ENCODE data around the gene TMEM184B.

TMEM184B gene

DNA sequence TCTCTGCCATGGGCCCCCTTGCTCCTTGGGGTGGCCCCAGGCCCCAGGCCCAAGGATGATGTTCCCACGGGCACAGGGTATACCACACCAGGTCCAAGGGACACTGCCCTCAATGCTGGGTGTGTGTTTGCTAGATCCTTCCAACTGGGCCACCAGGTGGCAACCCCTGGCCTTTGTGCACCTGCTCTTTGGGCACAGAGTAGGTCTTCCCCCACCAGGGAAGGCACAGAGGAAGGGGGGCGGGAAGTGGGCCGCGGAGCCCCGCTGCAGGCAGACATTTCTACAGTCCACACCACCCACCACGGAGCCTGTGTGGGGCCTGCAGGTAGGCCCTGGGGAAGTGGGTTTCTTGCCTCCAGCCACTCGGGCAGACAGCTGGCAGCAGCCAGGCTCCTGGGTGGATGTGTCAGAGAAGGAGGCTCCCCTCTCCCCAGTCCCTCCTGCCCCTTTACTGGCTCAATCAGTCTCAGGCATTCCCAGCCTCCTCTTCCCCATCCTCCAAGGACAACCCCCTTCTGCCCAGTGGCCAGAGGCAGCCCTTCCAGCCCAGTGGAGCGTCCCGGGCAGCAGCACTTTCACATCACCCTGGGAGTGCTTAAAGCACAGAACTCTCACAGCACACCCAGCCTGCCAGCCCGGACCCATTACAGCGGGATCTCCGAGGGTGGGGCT lies 49.4 kb downstream of the TMEM184B start:
- H3K4me3 ChIP-seq (ENCODE audit: low read length): no peak overlapping the region

DNA sequence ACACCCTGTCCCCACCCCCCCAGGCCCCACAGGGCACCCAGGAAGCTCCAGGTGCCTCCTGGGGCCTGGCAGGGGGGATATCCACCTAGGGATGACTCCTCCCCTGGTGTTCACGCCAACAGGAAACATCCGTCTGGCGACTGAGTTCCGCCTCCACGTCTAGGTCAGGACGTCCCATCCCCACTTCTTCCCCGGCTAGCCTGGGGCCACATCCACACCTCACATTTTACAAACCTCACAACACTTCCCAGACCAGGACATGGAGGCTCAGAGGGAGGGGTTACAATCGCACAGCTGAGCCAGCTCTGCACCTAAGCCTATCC lies 50.1 kb downstream of the TMEM184B start:
- no peak for TF ChIP-seq ZNF274 (IDR thresholded peaks at IDR 0.05; ENCODE audit: low read depth, low read length)
- H3K4me3 ChIP-seq (ENCODE audit: low read length): no peak overlapping the region

More for the DNA sequence above, 49.4 kb downstream of the TMEM184B start:
- TF ChIP-seq ZNF274 (IDR thresholded peaks at IDR 0.05; ENCODE audit: low read depth, low read length): no peak

DNA sequence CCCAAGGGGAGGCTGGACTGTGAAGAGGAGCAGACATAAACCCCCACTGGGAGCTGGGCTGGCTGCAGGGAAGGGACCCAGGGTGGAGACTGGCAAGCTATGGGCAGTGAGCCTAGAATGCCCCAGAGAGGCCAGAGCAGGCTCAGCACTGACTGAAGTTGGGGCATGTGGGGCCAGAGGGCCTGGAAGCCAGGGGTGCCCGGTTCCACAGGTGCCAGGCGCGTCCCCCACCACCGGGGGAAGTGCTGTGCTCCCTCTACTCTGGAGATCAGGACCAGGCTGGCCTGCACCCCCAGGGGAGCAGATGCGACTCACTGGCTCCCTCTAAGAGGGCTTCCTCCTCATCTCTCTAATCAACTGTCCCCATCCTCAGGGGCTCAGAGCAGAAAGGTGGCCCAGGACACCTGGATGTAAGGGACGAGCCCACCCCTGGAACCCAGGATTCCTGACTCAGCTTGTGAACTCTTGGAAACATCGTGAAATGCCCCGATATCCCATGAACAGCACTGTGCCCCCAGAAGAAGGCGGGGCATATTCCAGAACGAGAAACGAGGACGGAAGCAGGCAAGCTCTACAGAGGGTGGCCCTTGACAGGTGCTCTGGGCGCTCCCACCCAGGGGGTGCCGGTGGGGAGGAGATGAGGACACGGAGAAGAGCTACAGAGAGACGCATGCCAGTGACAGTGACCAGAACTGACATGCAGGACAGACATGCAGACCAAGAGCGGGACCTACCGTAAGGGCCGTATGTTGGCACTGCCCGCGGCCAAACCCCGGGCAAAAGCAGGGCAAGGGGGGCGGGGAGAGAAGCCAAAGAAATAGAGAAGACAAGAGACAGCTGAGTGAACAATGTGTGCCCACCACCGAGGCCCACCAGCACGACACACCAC lies 50.7 kb downstream of the TMEM184B start:
- TF ChIP-seq ZNF274 (IDR thresholded peaks at IDR 0.05; ENCODE audit: low read depth, low read length): no peak
- H3K4me3 ChIP-seq (ENCODE audit: low read length): no peak overlapping the region

DNA sequence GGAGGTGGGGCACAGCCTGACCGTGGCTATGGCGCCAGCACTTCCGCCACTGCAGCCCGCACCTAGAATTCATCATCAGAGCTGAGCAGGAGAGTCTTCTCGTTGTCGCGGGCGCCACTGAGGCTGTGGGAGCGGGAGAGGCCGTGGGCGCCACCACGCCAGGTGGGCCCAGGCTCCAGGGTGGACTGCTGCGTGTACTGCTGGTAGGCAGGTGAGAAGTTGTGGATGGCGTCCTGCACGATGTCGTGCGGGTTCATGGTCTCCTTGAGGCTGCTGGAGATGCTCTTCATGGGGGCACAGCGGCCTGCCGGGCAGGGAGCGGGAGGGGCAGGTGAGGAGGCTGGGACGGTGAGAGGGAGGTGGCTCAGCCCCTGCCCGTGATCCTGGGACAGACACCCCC lies 51.4 kb downstream of the TMEM184B start:
- TF ChIP-seq ZNF274 (IDR thresholded peaks at IDR 0.05; ENCODE audit: low read depth, low read length): no peak
- no peak overlapping the region for H3K4me3 ChIP-seq (ENCODE audit: low read length)

DNA sequence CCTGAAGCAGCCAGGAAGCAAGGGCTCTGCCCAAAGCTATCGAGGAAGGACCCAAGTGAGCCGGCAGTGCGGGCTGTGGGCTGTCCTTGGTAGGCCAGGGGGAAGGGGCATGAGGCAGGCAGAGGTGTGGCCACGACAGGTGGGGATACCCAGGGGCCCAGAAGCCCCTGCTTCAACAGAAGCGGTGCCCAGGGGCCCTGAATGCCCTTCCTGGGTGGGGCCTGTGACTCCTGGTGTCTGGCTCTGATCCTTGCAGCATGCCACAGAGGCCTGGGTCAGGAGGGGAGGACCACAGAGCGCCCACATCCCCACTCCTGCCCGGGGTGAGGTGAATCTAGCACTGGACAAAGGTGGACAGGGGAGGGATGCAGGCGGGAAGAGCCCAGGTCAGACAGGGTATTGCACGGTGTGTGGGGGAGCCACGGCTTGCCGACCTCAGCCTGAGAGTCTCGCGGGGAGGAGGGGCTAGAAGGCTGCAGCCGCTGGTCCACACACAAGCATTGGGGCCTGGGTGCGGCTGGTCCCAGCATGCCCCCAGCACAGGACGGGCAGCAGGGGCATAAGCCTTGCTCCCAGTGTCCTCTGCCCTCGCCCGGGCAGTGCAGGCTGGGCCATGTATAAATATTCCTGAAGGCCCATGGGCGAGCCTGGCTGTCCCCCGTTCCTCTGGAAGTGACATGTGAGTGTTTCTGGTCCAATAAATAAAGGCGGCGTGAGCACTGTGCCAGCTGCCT lies 52.0 kb downstream of the TMEM184B start:
- TF ChIP-seq ZNF274 (IDR thresholded peaks at IDR 0.05; ENCODE audit: low read depth, low read length): no peak
- H3K4me3 ChIP-seq (ENCODE audit: low read length): no peak overlapping the region

DNA sequence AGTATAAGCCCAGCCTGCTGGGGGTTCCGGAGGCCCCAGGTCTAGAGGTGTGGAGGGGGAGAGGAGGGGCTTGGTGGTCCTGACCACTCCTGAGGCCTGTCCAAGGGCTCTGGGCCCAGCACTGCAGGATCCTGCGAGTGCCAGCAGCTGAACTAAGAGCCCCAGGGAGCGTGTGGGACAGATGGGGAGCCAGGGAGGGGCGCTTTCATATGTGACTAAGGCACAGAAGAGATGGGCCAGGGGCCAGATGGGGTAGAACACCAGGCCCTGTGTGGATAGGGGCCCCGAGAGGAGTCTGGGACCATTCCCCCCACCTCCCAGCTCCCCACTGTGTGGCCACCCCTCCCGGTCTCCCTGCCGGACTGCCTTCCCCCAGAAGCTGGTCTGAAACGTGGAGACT lies 52.6 kb downstream of the TMEM184B start:
- H3K4me3 ChIP-seq (ENCODE audit: low read length): no peak overlapping the region
- TF ChIP-seq ZNF274 (IDR thresholded peaks at IDR 0.05; ENCODE audit: low read depth, low read length): no peak

DNA sequence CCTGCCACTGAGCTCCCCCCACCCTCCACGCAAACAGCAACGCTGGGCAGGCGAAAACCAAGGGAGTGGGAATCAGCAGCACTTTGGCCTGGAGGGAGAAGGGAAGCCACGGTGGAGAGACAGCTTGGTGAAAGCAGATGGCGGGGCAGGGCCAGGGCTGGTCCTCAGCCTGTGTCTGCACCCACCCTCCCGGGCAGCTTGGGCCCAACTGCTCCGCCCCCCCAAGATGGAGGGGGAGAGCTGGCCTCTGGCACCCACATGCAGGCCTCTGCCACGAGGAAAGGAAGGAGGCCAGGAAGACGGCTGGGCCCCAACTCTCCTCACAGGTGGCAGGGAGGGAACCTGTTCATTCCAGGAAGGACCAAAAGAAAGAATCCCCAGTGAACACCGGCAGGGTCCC lies 53.2 kb downstream of the TMEM184B start:
- H3K4me3 ChIP-seq (ENCODE audit: low read length): no peak overlapping the region
- TF ChIP-seq ZNF274 (IDR thresholded peaks at IDR 0.05; ENCODE audit: low read depth, low read length): no peak

DNA sequence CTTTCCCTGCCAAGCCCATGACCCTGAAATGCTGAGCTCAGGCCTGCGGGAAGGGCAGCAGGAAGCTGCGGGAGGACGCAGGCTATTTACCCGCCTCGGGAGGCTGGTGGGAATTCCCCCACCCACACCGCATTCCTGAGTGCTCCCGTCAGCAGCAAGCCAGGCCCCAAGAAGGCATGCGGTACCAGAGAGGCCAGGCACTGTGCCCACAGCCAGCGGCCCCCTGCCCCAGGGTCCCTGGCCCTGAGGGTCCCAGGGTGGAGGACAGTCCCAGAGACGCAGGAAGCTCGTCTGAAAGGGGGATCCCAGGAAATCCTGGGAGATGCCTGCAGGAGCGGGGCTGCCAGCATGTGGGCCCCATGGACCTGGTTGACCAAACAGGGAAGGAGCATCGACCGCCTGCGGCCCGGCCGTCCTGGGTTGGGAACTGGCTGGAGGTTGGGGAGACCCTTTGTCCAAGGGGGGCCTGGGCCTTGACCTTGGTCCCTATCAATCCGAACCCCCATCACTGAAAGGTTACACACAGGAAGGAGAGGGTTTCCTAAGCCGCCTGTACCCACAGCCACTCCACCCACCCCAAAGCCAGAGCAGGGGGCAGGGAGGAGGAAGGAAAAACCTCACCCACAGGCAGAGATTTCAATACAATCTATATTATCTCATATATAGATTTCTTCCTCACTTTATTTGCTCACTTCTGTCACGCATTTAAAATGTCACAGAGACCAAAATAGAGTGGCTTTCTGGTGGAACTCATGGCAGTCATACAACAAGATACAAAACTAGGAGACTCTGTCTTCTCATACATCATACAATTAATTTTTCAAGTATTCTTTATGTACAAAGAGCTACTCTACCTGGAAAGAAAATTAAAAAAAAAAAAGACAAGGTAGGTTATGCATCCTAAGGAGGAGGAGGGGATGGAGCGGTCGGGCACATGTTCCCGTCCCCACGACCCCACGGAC lies 53.9 kb downstream of the TMEM184B start:
- no peak overlapping the region for H3K4me3 ChIP-seq (ENCODE audit: low read length)
- no peak for TF ChIP-seq ZNF274 (IDR thresholded peaks at IDR 0.05; ENCODE audit: low read depth, low read length)

DNA sequence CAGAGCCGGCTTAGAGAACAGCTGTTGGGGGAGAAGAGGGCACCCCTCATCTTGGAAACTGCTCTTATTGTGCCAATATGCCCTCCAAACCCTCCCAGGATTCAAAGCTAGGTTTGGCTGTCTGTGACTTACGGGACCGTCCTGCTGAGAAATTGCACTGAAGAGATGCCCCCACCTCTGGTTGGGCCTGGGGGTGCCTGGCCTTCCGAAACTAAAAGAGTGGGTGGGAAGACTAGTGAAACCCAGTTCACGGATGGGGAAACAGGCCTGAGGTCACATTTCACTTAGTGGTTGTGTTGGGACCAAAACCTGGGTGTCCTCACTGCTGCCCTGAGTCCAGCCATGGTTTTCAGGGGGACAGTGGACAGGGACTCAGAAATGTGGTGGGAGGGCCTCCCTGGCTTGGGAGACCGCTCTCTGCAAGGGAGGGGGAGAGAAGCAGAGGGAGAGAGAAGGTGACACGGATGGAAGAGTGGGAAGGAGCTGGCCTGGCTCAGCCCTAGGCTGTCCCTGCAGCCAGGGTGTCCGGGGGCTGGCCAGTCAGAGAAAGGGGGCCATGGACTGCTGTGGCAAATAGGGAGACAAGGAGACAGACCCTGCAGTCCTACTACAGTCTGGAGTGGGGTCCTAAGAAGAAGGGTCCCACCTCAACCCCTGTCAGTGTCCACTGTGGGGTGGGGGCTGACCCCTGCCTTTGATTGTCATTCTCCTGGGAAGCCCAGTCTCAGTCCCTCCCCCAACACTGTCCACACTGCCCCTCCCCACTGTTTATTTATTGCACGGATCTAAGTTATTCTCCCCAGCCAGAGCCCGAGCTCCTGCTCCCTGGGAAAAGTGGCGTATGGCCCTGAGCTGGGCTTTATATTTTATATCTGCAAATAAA lies 57.4 kb downstream of the TMEM184B start:
- H3K4me3 ChIP-seq (ENCODE audit: low read length): no peak overlapping the region
- no peak for TF ChIP-seq ZNF274 (IDR thresholded peaks at IDR 0.05; ENCODE audit: low read depth, low read length)

DNA sequence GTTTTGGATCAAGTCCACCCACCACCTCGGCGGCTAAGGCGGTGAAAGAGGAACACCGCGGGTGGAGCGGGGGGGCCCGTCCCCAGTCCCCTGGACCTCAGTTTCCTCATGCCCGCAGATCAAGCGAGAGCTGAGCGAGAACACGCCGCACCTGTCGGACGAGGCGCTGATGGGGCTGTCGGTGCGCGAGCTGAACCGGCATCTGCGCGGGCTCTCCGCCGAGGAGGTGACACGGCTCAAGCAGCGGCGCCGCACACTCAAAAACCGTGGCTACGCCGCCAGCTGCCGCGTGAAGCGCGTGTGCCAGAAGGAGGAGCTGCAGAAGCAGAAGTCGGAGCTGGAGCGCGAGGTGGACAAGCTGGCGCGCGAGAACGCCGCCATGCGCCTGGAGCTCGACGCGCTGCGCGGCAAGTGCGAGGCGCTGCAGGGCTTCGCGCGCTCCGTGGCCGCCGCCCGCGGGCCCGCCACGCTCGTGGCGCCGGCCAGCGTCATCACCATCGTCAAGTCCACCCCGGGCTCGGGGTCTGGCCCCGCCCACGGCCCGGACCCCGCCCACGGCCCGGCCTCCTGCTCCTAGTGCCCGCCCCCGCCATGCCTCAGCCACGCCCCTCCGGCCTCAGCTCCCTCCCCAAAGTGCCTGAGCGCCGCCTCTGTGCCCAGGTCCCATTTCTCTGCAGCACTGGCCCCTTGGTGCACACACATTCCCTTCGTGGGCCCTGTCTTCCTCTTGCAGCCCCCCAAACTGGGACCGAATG lies 58.3 kb downstream of the TMEM184B start:
- H3K4me3 ChIP-seq (ENCODE audit: low read length): peak overlapping the region; percentile 27; the same call in 1 of the 2 replicates
- no peak for TF ChIP-seq ZNF274 (IDR thresholded peaks at IDR 0.05; ENCODE audit: low read depth, low read length)

DNA sequence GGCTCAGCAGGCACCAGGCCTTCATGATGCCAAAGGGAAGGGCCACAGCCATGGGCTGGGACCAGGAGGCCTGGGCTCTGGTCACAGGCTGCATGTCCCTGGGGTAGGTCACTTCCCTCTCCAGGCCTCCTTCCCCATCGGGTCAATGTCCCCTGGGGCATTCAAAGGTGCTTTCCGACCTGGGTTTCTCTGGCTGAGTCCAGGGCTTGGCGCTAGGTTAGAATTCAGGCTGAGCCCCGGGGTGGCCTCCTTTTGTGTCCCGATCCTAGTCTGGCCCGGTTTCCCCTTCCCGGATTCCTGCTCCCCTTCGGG lies 58.9 kb downstream of the TMEM184B start:
- peak overlapping the region; percentile 27; the same call in 1 of the 2 replicates for H3K4me3 ChIP-seq (ENCODE audit: low read length)
- no peak for TF ChIP-seq ZNF274 (IDR thresholded peaks at IDR 0.05; ENCODE audit: low read depth, low read length)

DNA sequence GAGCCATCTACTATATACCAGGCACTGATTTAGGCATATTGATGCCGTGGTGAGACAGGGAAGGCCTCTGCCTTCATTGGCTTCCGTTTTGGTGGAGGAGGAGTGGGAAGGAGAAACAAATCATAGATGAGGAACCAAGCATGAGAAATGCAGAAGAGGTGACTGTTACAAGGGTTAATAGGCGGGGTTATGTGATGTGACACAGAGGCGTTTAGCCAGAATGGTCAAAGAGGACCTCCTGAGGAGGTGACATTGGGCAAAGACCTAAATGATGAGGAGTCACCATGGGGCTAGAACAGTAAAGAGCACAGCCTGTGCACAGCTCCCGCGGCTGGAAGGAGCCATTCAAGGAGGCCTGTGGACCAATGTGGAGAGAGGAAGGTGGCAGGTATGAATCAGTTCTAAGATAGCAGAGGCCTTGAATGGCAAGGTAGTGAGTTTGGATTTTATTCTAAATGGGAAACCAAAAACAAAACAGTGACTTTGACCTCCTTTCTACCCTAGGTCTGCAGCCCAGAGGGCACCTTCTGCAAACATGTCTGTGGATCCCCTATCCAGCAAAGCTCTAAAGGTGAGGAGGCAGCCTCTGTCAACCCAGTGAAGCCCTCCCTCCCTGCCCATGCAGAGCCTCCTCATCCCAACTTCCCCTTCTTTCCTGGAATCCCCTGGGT lies 59.4 kb downstream of the TMEM184B start:
- no peak overlapping the region for H3K4me3 ChIP-seq (ENCODE audit: low read length)
- TF ChIP-seq ZNF274 (IDR thresholded peaks at IDR 0.05; ENCODE audit: low read depth, low read length): no peak
